Measurements from ENCODE around the gene AP3S1.

AP3S1 gene

DNA sequence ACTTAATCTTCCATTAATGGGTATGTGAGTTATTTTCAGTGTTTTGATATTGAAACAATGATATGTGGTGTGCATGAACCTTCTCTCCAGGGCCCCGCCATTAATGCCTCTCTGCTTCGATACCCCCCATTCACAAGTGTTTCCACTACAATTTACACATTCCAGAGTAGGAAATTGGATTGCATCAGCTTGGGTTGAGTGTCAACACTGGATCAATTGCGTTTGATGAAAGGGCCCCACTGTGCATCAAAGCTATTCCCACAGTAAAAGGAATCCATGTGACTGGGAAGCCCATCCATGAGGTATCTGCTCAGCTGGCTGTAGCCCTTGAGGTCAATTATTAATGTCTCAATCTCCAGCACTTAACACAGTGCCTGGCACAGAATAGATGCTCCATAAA, 102.8 kb downstream of the AP3S1 start:
- no peak for DNase-seq

DNA sequence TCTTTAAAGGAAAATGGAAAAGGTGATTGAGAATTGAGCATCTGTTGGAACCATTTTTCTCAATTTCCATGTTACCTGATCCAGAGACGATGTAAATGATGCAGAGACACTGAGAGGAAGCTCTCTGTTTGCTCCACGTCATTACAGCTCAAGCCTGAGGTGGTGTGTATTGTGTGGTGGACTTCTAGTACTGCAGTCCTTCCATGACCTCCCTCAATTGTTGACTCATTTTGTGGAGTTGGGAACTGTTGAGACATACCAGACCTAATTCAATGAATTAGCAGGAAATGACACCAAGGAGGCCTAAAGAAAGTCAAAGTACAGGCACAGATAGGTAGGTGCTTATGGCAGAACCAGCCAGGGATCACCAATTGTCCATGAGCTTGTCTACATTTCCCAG, 104.9 kb downstream of the AP3S1 start:
- no peak for DNase-seq

DNA sequence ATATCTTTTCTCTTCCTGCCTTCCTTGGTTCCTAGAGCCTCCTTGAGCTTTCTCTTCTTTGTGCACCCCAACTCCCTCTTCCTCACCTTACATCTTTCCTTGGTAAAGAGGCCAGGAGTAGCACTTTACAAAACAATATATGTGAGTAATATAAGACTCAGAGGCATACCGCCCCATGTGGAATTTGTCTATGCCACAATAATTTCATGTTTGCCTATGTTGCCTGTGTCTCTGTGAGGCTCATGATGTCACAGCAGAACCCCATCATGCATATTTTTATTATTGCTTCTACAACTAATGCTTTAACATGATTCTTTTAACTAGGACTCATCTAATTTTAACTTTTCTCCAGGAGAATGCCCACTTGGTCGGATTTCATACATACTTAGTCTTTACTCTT, 105.5 kb downstream of the AP3S1 start:
- DNase-seq = no peak

DNA sequence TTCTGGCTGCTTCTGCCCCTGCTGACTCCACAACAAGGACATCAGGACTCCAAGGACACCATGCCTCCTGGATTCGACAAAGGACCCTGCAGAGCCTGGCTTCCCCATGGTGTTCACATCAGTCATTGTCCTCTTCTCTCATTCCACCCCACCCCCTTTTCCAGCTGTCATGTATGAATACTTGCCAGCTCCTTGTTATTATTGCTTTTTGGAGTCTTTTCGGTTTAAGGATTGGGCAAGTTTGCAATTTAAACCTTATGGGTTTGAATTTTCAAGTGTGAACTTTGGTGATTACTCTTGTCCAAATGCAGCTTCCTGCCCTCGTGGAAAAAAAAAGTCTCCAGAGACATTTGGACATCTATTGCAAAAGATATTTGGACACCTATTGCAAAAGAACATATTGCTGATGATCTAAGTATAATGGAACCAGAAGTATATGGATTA, 106.4 kb downstream of the AP3S1 start:
- no peak for DNase-seq

DNA sequence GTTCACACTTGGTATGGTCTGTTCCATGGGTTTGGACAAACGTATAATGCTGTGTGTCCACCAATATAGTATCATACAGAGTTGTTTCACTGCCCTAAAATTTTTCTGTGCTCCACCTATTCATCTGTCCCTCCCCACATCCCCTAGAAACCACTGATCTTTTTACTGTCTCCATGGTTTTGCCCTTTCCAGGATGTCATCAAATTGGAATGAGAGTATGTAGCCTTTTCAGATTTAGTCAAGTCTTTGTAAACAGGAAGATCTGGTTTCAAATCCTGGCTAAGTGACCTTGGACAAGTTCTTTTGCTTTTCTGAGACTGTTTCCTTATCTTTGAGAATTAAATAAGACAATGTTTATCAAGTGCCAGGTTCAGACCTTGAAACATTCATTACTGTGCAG, 107.4 kb downstream of the AP3S1 start:
- no peak for DNase-seq

DNA sequence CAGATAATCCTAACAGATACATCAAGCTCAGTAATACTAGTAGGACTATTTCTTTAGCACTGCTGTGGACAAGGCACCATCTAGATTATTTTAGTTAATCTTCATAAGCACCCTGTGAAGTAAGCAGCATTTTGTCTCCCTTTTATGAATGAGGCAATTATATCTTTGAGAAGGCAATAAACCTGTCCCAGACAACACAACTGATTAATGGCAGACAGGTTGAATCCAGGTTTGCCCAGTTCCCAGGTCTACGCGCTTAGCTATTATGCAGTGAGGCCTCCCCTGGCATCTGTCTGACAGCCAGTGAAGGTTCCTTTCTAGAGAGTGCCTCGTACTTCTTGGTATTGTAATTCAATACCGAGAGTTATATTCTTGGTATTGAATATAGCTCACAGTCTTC, 110.9 kb downstream of the AP3S1 start:
- DNase-seq = no peak

DNA sequence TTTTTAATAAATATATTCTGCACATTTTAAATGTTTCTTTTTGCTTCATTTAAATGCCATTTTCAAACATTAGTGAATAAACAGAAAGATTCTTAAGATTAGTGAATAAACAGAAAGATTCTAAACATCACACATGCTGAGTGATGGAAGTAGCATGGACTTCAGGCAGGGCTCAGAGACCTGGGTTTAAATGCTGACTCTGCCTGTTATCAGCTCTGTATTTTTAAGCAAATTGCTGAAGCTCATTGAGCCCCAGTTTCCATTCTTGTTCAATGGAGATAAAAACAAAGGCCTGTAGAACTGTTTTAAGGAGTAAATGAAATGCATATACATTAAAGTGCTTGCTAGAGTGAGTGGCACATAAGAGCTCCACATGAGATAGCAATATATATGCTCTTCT, 112.4 kb downstream of the AP3S1 start:
- DNase-seq = no peak

DNA sequence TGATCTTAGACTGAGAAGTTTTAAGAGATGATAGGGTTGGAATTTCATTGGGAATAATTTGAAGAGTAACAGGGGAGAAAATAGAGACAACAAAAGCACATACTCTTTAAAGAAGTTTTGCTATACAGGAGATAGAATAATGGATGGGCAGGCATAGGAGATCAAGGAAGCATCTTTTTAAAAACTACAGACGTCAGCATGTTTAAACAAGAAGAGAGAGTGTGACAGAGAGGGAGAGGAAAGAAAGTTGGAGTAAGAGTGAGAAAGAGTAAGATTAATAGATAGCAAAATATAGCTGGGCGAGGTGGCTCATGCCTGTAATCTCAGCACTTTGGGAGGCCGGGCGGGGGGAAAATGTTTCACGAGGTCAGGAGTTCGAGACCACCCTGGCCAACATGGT, 115.2 kb downstream of the AP3S1 start:
- DNase-seq = no peak

DNA sequence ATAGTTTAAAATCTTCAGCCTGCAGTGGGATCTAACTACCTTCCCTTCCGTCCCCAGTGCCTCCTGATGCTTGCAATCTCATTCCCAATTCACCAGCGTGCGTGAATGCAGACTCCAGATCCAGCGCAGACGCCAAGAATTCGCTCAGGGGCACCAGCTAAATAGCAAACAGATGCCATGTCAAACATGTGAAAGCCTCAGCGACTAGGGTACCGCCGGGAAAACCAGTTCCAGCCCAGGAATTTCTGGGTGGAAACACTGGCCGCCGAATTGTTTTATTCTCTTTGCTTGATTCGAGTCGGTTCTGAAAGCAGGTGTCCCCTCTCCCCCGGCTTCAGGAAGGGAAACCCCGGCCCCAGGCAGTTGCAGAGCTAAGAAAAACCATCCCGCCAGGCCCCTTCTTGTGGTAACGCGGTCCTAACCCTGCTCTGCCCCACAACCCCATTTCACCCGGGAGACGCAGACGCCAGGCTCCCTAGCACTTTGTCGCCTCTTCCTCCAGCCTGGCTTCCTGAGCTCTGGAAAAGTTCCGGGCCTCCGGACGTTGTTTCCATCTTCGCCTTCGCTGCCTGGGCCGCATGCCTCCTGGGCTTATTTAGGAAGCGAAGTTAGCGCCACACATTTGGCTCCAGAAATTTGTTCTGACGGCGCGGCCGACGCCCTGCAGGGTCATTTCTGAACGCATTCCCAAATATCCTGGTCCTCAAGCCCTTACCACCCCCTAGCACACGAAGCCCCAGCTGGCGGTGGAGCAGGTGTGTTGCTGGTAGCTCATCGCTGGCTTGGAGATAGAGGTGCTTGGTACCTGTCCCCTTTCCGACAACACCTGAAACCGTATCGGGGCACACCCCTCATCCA, 119.9 kb downstream of the AP3S1 start:
- DNase-seq = no peak

DNA sequence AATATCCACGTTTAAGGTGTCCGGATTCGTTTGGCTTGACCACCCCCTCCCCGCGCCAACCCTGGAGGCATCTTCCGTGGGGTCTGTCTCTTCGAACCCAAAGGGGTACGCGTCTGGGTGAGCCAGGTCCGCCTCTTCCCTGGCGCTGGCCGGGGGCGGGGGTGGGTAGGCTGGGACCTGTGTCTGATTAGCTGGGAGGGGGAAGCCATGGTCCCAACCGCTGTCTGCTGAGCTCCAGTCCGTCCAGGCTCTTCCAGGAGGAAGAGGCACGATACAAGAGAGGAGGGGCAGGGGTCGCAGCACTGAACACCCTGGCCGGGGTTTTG, 120.5 kb downstream of the AP3S1 start, which contains the start of gene LVRN:
Gene LVRN, plus strand, starts transcription at position 237 of the 326 bp plus-strand sequence. CDS start 143 bp downstream, outside the sequence.
- DNase-seq = no peak

DNA sequence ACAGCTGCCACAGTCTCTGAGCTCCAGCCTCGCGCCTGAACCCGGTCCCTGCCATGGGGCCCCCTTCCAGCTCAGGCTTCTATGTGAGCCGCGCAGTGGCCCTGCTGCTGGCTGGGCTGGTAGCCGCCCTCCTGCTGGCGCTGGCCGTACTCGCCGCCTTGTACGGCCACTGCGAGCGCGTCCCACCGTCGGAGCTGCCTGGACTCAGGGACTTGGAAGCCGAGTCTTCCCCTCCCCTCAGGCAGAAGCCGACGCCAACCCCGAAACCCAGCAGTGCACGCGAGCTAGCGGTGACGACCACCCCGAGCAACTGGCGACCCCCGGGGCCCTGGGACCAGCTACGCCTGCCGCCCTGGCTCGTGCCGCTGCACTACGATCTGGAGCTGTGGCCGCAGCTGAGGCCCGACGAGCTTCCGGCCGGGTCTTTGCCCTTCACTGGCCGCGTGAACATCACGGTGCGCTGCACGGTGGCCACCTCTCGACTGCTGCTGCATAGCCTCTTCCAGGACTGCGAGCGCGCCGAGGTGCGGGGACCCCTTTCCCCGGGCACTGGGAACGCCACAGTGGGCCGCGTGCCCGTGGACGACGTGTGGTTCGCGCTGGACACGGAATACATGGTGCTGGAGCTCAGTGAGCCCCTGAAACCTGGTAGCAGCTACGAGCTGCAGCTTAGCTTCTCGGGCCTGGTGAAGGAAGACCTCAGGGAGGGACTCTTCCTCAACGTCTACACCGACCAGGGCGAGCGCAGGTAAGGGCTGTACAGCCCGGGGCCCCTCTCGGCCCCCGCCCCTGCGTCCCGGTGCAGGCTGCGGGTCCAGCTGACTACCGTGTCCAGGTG, 121.0 kb downstream of the AP3S1 start:
- no peak for DNase-seq

DNA sequence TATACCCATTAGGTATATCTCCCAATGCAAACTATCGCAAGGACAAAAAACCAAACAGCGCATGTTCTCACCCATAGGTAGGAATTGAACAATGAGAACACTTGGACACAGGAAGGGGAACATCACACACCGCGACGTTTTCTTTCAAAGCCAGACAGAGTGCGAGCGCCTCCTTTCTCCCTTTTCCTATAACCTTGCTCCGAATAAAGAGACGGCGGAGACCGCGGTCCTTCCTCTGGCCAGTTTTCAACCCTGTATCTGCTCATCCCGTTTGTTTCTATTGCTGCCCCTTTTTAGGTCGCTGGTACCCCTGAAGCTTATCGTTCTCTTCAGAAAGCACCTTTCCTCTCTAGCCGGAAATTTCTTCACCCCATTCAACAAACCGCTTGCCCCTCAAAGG, 121.8 kb downstream of the AP3S1 start:
- DNase-seq = no peak

Measured in activated CD4-positive, alpha-beta T cell treated with anti-CD3 and anti-CD28 coated beads, Interleukin-2, Interleukin-6, amounts not matched to agents 100 ng/mL and 50 ng/mL, durations not matched to agents 16 hours and 8 hours (primary cell).